GM19240 (cell line): ENCODE results near the gene TELO2.

Source experiments
- DNase-seq: peaks from one replicate; pipeline ENCODE4 v3.0.0; 2011; ENCODE audit warnings: low spot score; ENCODE audit not compliant: insufficient read length

TELO2 gene

GRCh38 chr16:1553946-1554825 lies 61.0 kb downstream of the TELO2 start:
- DNase-seq = no peak

DNA sequence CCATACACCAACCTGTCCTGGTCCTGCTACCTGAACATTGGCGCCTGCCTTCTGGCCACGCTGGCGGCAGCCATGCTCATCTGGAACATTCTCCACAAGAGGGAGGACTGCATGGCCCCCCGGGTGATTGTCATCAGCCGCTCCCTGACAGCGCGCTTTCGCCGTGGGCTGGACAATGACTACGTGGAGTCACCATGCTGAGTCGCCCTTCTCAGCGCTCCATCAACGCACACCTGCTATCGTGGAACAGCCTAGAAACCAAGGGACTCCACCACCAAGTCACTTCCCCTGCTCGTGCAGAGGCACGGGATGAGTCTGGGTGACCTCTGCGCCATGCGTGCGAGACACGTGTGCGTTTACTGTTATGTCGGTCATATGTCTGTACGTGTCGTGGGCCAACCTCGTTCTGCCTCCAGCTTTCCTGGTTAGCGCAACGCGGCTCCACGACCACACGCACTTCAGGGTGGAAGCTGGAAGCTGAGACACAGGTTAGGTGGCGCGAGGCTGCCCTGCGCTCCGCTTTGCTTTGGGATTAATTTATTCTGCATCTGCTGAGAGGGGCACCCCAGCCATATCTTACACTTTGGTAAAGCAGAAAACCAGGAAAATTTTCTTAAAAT lies 61.8 kb downstream of the TELO2 start:
- no peak for DNase-seq

GRCh38 chr16:1556254-1556653 lies 63.1 kb downstream of the TELO2 start:
- DNase-seq = no peak

GRCh38 chr16:1557074-1557473 lies 63.9 kb downstream of the TELO2 start:
- no peak for DNase-seq

DNA sequence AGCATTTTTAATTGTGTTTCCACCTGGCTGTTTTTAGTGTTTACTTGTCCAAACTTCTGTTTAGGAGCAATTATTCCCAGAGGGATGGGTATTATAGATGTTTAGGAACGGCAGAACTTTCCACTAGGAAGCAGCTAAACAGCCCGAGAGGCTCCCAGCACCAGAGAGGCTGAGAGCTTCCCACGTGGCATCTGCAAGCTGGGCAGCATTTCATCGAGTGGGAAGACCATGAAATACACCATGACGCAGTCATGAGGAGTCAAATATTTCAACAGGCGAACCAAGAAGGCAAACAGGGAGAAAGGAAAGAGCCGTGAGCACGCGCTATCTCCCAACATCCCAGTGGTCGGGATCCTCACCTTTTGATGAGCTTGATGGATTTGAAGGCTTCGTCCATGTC lies 64.4 kb downstream of the TELO2 start:
- DNase-seq = no peak

- DNase-seq = no peak
Observed at GRCh38 chr16:1559446-1559975, 66.4 kb downstream of the TELO2 start.
